Liver (tissue), 2 donors: Measurements from ENCODE around the gene HENMT1.
A peak's percentile ranks its signal among the peaks of the same experiment; 100 is the strongest.

Experiments
- RAD21 ChIP-seq, 2 donors: IDR thresholded peaks; 2 replicates each; pipeline ENCODE4 v1.6.1; 2016; ENCODE audit warnings: antibody characterized with exemption in 2 of 2, mild to moderate bottlenecking in 2 of 2
- SP1 ChIP-seq: IDR thresholded peaks from 2 replicates; pipeline ENCODE4 v1.6.1; 2018; ENCODE audit warnings: antibody characterized with exemption, mild to moderate bottlenecking
- donor health status: healthy.

- TF ChIP-seq RAD21 (IDR thresholded peaks at IDR 0.05) = peak; percentile 82 to 87
- no peak for TF ChIP-seq SP1
Observed at GRCh38 chr1:108643492-108644335, 17.2 kb downstream of the HENMT1 start.
